Measurements from ENCODE around the gene LY86. TPM values are rescaled to one million over a fixed set of nuclear protein-coding genes. Genes with fewer than 3 reads are reported as not detected.

Gene LY86
- total RNA-seq, 1 donor from 2014 or later = not detected

- Mint-ChIP-seq H3K27me3 (ENCODE audit: low read depth) (peaks cover 12% of the 10 kb centered on the region), H3K4me1 (ENCODE audit: low read depth) (peaks cover 3% of the 10 kb centered on the region), H3K9me3 (ENCODE audit: low read depth) (peaks cover 21% of the 10 kb centered on the region), H3K36me3 (ENCODE audit: low read depth) (no peaks in the 10 kb centered on the region), H3K27ac (ENCODE audit: unreplicated experiment) (no peak overlapping the region), H3K4me3 (ENCODE audit: unreplicated experiment) (no peak overlapping the region)
- no peak for TF ChIP-seq CTCF (IDR thresholded peaks at IDR 0.05)
- no peak for DNase-seq (ENCODE audit: low spot score)
These were observed 13.4 kb upstream of the LY86 start for GRCh38 chr6:6575143-6575542.

- H3K27ac Mint-ChIP-seq (ENCODE audit: unreplicated experiment) = no peak overlapping the region
- H3K9me3 Mint-ChIP-seq (ENCODE audit: low read depth) = peaks cover 21% of the 10 kb centered on the region
- H3K27me3 Mint-ChIP-seq (ENCODE audit: low read depth) = peaks cover 5% of the 10 kb centered on the region
- peaks cover 3% of the 10 kb centered on the region for H3K4me1 Mint-ChIP-seq (ENCODE audit: low read depth)
- H3K36me3 Mint-ChIP-seq (ENCODE audit: low read depth) = no peaks in the 10 kb centered on the region
- no peak for DNase-seq (ENCODE audit: low spot score)
- no peak for TF ChIP-seq CTCF (IDR thresholded peaks at IDR 0.05)
- H3K4me3 Mint-ChIP-seq (ENCODE audit: unreplicated experiment) = no peak overlapping the region
These were observed 10.8 kb upstream of the LY86 start for GRCh38 chr6:6577735-6578134.

GRCh38 chr6:6579281-6579680 is 9.2 kb upstream of the LY86 start:
- Mint-ChIP-seq H3K4me1 (ENCODE audit: low read depth) (peaks cover 3% of the 10 kb centered on the region), H3K27me3 (ENCODE audit: low read depth) (peaks cover 5% of the 10 kb centered on the region), H3K9me3 (ENCODE audit: low read depth) (peaks cover 13% of the 10 kb centered on the region), H3K36me3 (ENCODE audit: low read depth) (no peaks in the 10 kb centered on the region), H3K4me3 (ENCODE audit: unreplicated experiment) (no peak overlapping the region), H3K27ac (ENCODE audit: unreplicated experiment) (no peak overlapping the region)
- TF ChIP-seq CTCF (IDR thresholded peaks at IDR 0.05) = no peak
- DNase-seq (ENCODE audit: low spot score) = no peak

GRCh38 chr6:6580225-6580856 is 8.2 kb upstream of the LY86 start:
- no peak for TF ChIP-seq CTCF (IDR thresholded peaks at IDR 0.05)
- Mint-ChIP-seq H3K4me3 (ENCODE audit: unreplicated experiment) (no peak overlapping the region), H3K36me3 (ENCODE audit: low read depth) (no peaks in the 10 kb centered on the region), H3K4me1 (ENCODE audit: low read depth) (peaks cover 3% of the 10 kb centered on the region), H3K27ac (ENCODE audit: unreplicated experiment) (no peak overlapping the region), H3K9me3 (ENCODE audit: low read depth) (peaks cover 5% of the 10 kb centered on the region), H3K27me3 (ENCODE audit: low read depth) (peaks cover 5% of the 10 kb centered on the region)
- no peak for DNase-seq (ENCODE audit: low spot score)

GRCh38 chr6:6581054-6581453 is 7.5 kb upstream of the LY86 start:
- Mint-ChIP-seq H3K27me3 (ENCODE audit: low read depth) (peaks cover 5% of the 10 kb centered on the region), H3K9me3 (ENCODE audit: low read depth) (peaks cover 3% of the 10 kb centered on the region), H3K36me3 (ENCODE audit: low read depth) (no peaks in the 10 kb centered on the region), H3K4me3 (ENCODE audit: unreplicated experiment) (no peak overlapping the region), H3K4me1 (ENCODE audit: low read depth) (peaks cover 3% of the 10 kb centered on the region), H3K27ac (ENCODE audit: unreplicated experiment) (no peak overlapping the region)
- DNase-seq (ENCODE audit: low spot score) = no peak
- TF ChIP-seq CTCF (IDR thresholded peaks at IDR 0.05) = no peak
